K562 (cell line): Measurements from ENCODE around the gene TECPR2. TPM values are rescaled to one million over a fixed set of nuclear protein-coding genes. Genes with fewer than 3 reads are reported as not detected.
A peak's percentile ranks its signal among the peaks of the same experiment; 100 is the strongest.

Experiments used
- HMG20A ChIP-seq: fragments of 450-650 bp; formaldehyde crosslinking; conservative IDR thresholded peaks from 2 replicates; pipeline ENCODE4 v1.4.0; 2020; ENCODE audit warnings: mild to moderate bottlenecking, mixed read lengths
- KAT7 ChIP-seq: sonication (generic); formaldehyde crosslinking; IDR thresholded peaks from 2 replicates; pipeline ENCODE4 v1.8.0; 2022; ENCODE audit warnings: missing genetic modification reagents, mild to moderate bottlenecking, borderline replicate concordance
- NCOA6 ChIP-seq: fragments of 450-650 bp; IDR thresholded peaks from 2 replicates; pipeline ENCODE4 v1.6.1; 2017; ENCODE audit warnings: mild to moderate bottlenecking
- TBL1XR1 ChIP-seq, 2 experiments: IDR thresholded peaks; 2 replicates each; pipeline ENCODE4 v1.6.1; 2012; ENCODE audit warnings: improper control_type of control experiment in 2 of 2, low read length in 2 of 2, mild to moderate bottlenecking in 1 of 2
- ZNF3 ChIP-seq: fragments of 250-450 bp; sonication (Bioruptor Pico); IDR thresholded peaks from 2 replicates; pipeline ENCODE4 v1.5.0; 2021; ENCODE audit warnings: mild to moderate bottlenecking, moderate library complexity
- polyA plus RNA-seq, 8 experiments: library from polyadenylated mRNA; depleted of rRNA in 4 of 8; stranded (reverse) in 5 of 8; unstranded in 3 of 8; fragments of >200 nt; fragmentation: Nextera tagmentation in 2 of 8; fragmentation: Illumina TruSeq in 1 of 8; extraction: Ambion mirVana in 2 of 8; extraction: Trizol in 1 of 8; gene quantifications; 2 replicates each; pipeline versions ENCODE4 v1.2.1 to v1.2.3, GENCODE V29; 2011 to 2014; ENCODE audit warnings: inconsistent platforms in 1 of 8, missing spikeins in 1 of 8
- total RNA-seq, 7 experiments: library from RNA; depleted of rRNA in 6 of 7; stranded (reverse); fragments of >200 nt in 6 of 7; fragmentation: Illumina TruSeq in 2 of 7; extraction: Trizol in 2 of 7; gene quantifications; 2 replicates each; pipeline versions ENCODE4 v1.2.1 to v1.2.3, GENCODE V29; 2011 to 2021; ENCODE audit warnings: low replicate concordance in 1 of 7
- TF ChIP-seq, protein P1 (sequence below): fragments of 250-450 bp; sonication (Bioruptor Pico); IDR thresholded peaks from 2 replicates; pipeline ENCODE4 v1.4.0; 2020
- TF ChIP-seq, protein P2 (sequence below): fragments of 450-650 bp; IDR thresholded peaks from 2 replicates; pipeline ENCODE4 v1.6.1; 2016
- TF ChIP-seq, protein P3 (sequence below): fragments of 450-650 bp; IDR thresholded peaks from 2 replicates; pipeline ENCODE4 v1.6.1; 2018; ENCODE audit not compliant: partially characterized antibody
- TF ChIP-seq, protein P4 (sequence below), 3 experiments: fragments of 200-800 bp in 1 of 3; fragments of 250-450 bp in 1 of 3; fragments of 450-650 bp in 1 of 3; sonication (Bioruptor Pico) in 1 of 3; sonication (Bioruptor generic) in 1 of 3; formaldehyde crosslinking in 1 of 3; IDR thresholded peaks; 2 replicates each; pipeline versions ENCODE4 v1.6.1 to v1.8.0; 2016 to 2022; ENCODE audit warnings: mild to moderate bottlenecking in 2 of 3, missing genetic modification characterization in 2 of 3, missing compliant biosample characterization in 1 of 3, moderate library complexity in 1 of 3
- TF ChIP-seq, protein P5 (sequence below), 2 experiments: fragments of 200-800 bp in 1 of 2; sonication (Bioruptor generic) in 1 of 2; sonication (generic) in 1 of 2; formaldehyde crosslinking in 1 of 2; IDR thresholded peaks in 1 of 2; conservative IDR thresholded peaks in 1 of 2; 2 replicates each; pipeline versions ENCODE4 v1.5.0 to v1.6.1; 2016 to 2020; ENCODE audit warnings: missing compliant biosample characterization in 1 of 2, missing genetic modification characterization in 1 of 2, missing genetic modification reagents in 1 of 2
- TF ChIP-seq, protein P6 (sequence below): sonication (generic); formaldehyde crosslinking; IDR thresholded peaks from 2 replicates; pipeline ENCODE4 v1.8.0; 2022; ENCODE audit warnings: mild to moderate bottlenecking, missing genetic modification reagents

The TECPR2 gene
- total and polyA plus RNA-seq, 9 of the 15 experiments (the other 6 are each of a cell fraction or from before 2014, with no cell fraction given): 0.04 to 3.0 (median 0.83) TPM

DNA sequence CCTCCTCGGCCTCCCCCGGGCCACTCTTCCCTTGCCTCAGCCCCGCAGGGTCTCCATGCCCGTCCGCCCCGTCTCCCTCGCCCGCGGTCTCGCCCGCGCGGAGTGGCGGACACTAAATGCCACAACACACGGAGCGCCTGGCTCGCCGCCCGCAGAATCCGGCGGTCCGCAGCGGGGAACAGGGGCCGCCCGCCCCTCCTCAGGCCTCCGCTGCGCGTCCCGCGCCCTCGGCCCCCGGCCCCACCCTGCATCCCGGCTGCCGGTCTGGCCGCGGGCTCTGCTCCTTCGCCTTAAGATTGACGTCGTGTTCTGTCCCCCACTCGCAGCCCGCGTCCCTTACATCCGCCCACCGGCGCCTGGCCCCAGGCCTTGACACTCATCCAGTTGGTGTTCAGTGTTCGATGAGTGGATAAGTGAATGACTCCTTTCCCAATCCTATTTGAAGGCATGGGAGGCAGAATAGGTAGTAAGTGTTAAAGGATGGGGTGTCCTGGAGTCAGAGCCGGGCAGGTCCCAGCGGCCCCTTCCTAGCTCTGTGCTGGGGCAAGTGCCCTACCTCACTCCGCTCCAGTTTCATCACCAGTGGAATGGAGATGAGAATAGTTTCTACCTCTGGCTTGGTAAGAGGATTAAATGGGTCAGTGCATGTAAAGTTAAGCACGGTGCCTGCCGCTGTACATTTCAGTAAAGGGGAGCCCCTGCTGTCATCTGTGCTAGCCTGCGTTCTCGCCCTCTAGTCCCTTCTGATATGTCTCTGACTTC lies 622 bp downstream of the TECPR2 start (continued):
- TF ChIP-seq, protein P1, sequence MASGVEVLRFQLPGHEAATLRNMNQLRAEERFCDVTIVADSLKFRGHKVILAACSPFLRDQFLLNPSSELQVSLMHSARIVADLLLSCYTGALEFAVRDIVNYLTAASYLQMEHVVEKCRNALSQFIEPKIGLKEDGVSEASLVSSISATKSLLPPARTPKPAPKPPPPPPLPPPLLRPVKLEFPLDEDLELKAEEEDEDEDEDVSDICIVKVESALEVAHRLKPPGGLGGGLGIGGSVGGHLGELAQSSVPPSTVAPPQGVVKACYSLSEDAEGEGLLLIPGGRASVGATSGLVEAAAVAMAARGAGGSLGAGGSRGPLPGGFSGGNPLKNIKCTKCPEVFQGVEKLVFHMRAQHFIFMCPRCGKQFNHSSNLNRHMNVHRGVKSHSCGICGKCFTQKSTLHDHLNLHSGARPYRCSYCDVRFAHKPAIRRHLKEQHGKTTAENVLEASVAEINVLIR (CRISPR knock-in tag): no peak
- TF ChIP-seq, protein P2, sequence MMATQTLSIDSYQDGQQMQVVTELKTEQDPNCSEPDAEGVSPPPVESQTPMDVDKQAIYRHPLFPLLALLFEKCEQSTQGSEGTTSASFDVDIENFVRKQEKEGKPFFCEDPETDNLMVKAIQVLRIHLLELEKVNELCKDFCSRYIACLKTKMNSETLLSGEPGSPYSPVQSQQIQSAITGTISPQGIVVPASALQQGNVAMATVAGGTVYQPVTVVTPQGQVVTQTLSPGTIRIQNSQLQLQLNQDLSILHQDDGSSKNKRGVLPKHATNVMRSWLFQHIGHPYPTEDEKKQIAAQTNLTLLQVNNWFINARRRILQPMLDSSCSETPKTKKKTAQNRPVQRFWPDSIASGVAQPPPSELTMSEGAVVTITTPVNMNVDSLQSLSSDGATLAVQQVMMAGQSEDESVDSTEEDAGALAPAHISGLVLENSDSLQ: 0 out of 2 replicates have a peak, but pooled peaks have one; percentile 4
- no peak for TF ChIP-seq HMG20A
- TF ChIP-seq KAT7 (CRISPR knock-in tag): 0 out of 2 replicates have a peak, but pooled peaks have one; percentile 24
- TF ChIP-seq NCOA6: peak; percentile 81
- TF ChIP-seq, protein P3, sequence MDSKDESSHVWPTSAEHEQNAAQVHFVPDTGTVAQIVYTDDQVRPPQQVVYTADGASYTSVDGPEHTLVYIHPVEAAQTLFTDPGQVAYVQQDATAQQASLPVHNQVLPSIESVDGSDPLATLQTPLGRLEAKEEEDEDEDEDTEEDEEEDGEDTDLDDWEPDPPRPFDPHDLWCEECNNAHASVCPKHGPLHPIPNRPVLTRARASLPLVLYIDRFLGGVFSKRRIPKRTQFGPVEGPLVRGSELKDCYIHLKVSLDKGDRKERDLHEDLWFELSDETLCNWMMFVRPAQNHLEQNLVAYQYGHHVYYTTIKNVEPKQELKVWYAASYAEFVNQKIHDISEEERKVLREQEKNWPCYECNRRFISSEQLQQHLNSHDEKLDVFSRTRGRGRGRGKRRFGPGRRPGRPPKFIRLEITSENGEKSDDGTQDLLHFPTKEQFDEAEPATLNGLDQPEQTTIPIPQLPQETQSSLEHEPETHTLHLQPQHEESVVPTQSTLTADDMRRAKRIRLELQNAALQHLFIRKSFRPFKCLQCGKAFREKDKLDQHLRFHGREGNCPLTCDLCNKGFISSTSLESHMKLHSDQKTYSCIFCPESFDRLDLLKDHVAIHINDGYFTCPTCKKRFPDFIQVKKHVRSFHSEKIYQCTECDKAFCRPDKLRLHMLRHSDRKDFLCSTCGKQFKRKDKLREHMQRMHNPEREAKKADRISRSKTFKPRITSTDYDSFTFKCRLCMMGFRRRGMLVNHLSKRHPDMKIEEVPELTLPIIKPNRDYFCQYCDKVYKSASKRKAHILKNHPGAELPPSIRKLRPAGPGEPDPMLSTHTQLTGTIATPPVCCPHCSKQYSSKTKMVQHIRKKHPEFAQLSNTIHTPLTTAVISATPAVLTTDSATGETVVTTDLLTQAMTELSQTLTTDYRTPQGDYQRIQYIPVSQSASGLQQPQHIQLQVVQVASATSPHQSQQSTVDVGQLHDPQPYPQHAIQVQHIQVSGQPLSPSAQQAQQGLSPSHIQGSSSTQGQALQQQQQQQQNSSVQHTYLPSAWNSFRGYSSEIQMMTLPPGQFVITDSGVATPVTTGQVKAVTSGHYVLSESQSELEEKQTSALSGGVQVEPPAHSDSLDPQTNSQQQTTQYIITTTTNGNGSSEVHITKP: no peak
- TF ChIP-seq, protein P4, sequence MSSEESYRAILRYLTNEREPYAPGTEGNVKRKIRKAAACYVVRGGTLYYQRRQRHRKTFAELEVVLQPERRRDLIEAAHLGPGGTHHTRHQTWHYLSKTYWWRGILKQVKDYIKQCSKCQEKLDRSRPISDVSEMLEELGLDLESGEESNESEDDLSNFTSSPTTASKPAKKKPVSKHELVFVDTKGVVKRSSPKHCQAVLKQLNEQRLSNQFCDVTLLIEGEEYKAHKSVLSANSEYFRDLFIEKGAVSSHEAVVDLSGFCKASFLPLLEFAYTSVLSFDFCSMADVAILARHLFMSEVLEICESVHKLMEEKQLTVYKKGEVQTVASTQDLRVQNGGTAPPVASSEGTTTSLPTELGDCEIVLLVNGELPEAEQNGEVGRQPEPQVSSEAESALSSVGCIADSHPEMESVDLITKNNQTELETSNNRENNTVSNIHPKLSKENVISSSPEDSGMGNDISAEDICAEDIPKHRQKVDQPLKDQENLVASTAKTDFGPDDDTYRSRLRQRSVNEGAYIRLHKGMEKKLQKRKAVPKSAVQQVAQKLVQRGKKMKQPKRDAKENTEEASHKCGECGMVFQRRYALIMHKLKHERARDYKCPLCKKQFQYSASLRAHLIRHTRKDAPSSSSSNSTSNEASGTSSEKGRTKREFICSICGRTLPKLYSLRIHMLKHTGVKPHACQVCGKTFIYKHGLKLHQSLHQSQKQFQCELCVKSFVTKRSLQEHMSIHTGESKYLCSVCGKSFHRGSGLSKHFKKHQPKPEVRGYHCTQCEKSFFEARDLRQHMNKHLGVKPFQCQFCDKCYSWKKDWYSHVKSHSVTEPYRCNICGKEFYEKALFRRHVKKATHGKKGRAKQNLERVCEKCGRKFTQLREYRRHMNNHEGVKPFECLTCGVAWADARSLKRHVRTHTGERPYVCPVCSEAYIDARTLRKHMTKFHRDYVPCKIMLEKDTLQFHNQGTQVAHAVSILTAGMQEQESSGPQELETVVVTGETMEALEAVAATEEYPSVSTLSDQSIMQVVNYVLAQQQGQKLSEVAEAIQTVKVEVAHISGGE (CRISPR knock-in tag; IDR thresholded peaks at IDR 0.05): peak in 1 of 3 experiments; percentile 71; a peak in 1 of 6 replicates
- TF ChIP-seq, protein P5, sequence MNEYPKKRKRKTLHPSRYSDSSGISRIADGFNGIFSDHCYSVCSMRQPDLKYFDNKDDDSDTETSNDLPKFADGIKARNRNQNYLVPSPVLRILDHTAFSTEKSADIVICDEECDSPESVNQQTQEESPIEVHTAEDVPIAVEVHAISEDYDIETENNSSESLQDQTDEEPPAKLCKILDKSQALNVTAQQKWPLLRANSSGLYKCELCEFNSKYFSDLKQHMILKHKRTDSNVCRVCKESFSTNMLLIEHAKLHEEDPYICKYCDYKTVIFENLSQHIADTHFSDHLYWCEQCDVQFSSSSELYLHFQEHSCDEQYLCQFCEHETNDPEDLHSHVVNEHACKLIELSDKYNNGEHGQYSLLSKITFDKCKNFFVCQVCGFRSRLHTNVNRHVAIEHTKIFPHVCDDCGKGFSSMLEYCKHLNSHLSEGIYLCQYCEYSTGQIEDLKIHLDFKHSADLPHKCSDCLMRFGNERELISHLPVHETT (CRISPR knock-in tag; conservative IDR thresholded peaks at IDR 0.05 in 1 of 2, IDR thresholded peaks at IDR 0.05 in 1 of 2): peak in 1 of 2 experiments; percentile 47; a peak in 1 of 4 replicates
- TF ChIP-seq, protein P6, sequence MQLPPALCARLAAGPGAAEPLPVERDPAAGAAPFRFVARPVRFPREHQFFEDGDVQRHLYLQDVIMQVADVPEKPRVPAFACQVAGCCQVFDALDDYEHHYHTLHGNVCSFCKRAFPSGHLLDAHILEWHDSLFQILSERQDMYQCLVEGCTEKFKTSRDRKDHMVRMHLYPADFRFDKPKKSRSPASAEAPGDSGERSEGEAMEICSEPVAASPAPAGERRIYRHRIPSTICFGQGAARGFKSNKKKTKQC: peak; percentile 20; the same call in 1 of the 2 replicates
- no peak for TF ChIP-seq TBL1XR1 (IDR thresholded peaks at IDR 0.05; ENCODE audit: low read length in 2 of 2)
- TF ChIP-seq ZNF3: no peak
